ENCODE data around the gene PCLAF.

PCLAF gene

GRCh38 chr15:64315216-64315615 is 66.0 kb downstream of the PCLAF start:
- no peak for DNase-seq (ENCODE audit: low read depth)

GRCh38 chr15:64314456-64314855 is 66.8 kb downstream of the PCLAF start:
- DNase-seq (ENCODE audit: low read depth): no peak
